Epithelial cell of prostate (primary cell): ENCODE results near the gene KIF24.
"Not testable (repeated sequence)": the region's sequence is repeated elsewhere in the genome, so short reads cannot be mapped to it uniquely, and the experiment has no call there.

Source experiments
- DNase-seq: peaks from one replicate; pipeline ENCODE4 v3.0.0-alpha.2; 2011; ENCODE audit warnings: low read depth, low spot score
- H3K27ac ChIP-seq: fragments of 450-650 bp; 2 replicates; pipeline ENCODE4 v1.5.1; 2017; ENCODE audit warnings: mild to moderate bottlenecking

The KIF24 gene

GRCh38 chr9:34328987-34329832, at the start of gene KIF24, which contains the start of gene NUDT2:
KIF24 (minus strand) TSS chr9:34329268; CDS start chr9:34311346, 17,922 bp downstream.
NUDT2 (plus strand) TSS chr9:34329569; CDS start chr9:34339040, 9,471 bp downstream.
- peak within 1 kb of the TSS; percentile 89 for H3K27ac ChIP-seq
- peak; percentile 99 for DNase-seq

GRCh38 chr9:34378376-34379060, 49.5 kb upstream of the KIF24 start:
- no peak overlapping the region for H3K27ac ChIP-seq

GRCh38 chr9:34377404-34377746, 48.3 kb upstream of the KIF24 start:
- DNase-seq = no peak
- H3K27ac ChIP-seq = no peak overlapping the region

More at GRCh38 chr9:34378376-34379060, 49.5 kb upstream of the KIF24 start:
- DNase-seq = no peak

- peak; percentile 75 for DNase-seq
- peak within 1 kb of the TSS; percentile 40 for H3K27ac ChIP-seq
Observed at GRCh38 chr9:34376596-34377403, 47.7 kb upstream of the KIF24 start, which contains the start of gene MYORG. MYORG (minus strand) TSS chr9:34376898; CDS start chr9:34372943, 3,955 bp downstream.

GRCh38 chr9:34375901-34376595, 47.0 kb upstream of the KIF24 start:
- no peak for DNase-seq
- peak overlapping the region; percentile 40 for H3K27ac ChIP-seq

- no peak for DNase-seq
- H3K27ac ChIP-seq = no peak overlapping the region
Observed at GRCh38 chr9:34374905-34375552, 46.0 kb upstream of the KIF24 start.

- DNase-seq = no peak
- no peak overlapping the region for H3K27ac ChIP-seq
Observed at GRCh38 chr9:34374339-34374738, 45.3 kb upstream of the KIF24 start.

GRCh38 chr9:34373749-34374148, 44.7 kb upstream of the KIF24 start:
- no peak for DNase-seq

GRCh38 chr9:34372467-34373011, 43.5 kb upstream of the KIF24 start:
- DNase-seq = no peak
- H3K27ac ChIP-seq = no peak overlapping the region

More at GRCh38 chr9:34373749-34374148, 44.7 kb upstream of the KIF24 start:
- H3K27ac ChIP-seq = no peak overlapping the region

- no peak for DNase-seq
- H3K27ac ChIP-seq = no peak overlapping the region
Observed at GRCh38 chr9:34371886-34372466, 42.9 kb upstream of the KIF24 start.

- no peak overlapping the region for H3K27ac ChIP-seq
- no peak for DNase-seq
Observed at GRCh38 chr9:34370970-34371880, 42.2 kb upstream of the KIF24 start.

GRCh38 chr9:34370335-34370969, 41.4 kb upstream of the KIF24 start:
- no peak overlapping the region for H3K27ac ChIP-seq
- DNase-seq = no peak

- no peak for DNase-seq
- H3K27ac ChIP-seq = no peak overlapping the region
Observed at GRCh38 chr9:34369636-34370035, 40.6 kb upstream of the KIF24 start.

GRCh38 chr9:34368796-34369195, 39.7 kb upstream of the KIF24 start:
- not testable (repeated sequence) for H3K27ac ChIP-seq, DNase-seq

- DNase-seq, H3K27ac ChIP-seq: not testable (repeated sequence)
Observed at GRCh38 chr9:34367751-34368410, 38.8 kb upstream of the KIF24 start.

GRCh38 chr9:34366365-34366764, 37.3 kb upstream of the KIF24 start:
- DNase-seq = no peak
- no peak overlapping the region for H3K27ac ChIP-seq

GRCh38 chr9:34365282-34365681, 36.2 kb upstream of the KIF24 start:
- no peak overlapping the region for H3K27ac ChIP-seq
- DNase-seq = no peak
